Omental fat pad (tissue), 4 donors: ENCODE results near the gene STARD10. TPM values are rescaled to one million over a fixed set of nuclear protein-coding genes. Genes with fewer than 3 reads are reported as not detected.

Experiments
- ATAC-seq: fragments of 150-250 bp; one replicate; pipeline ENCODE4 v1.9.1; 2016; ENCODE audit warnings: mild to moderate bottlenecking, moderate library complexity; ENCODE audit not compliant: low FRiP score
- DNase-seq: peaks from one replicate; pipeline ENCODE4 v3.0.0-alpha.2; 2019; ENCODE audit warnings: low spot score
- total RNA-seq, 4 donors: library from RNA; depleted of rRNA; stranded (reverse); fragments of >200 nt; gene quantifications; one replicate each; pipeline ENCODE4 v1.1.0, GENCODE V29; 2016
- TF ChIP-seq, protein P1 (sequence below), 3 donors: fragments of 450-650 bp; IDR thresholded peaks; one replicate each; pipeline ENCODE4 v1.5.1; 2016 to 2017; ENCODE audit warnings: antibody characterized with exemption in 3 of 3, mild to moderate bottlenecking in 3 of 3, moderate library complexity in 2 of 3

Gene STARD10
- total RNA-seq, 4 donors from 2014 or later, result 10.9 to 20.6 (median 15.4) TPM

DNA sequence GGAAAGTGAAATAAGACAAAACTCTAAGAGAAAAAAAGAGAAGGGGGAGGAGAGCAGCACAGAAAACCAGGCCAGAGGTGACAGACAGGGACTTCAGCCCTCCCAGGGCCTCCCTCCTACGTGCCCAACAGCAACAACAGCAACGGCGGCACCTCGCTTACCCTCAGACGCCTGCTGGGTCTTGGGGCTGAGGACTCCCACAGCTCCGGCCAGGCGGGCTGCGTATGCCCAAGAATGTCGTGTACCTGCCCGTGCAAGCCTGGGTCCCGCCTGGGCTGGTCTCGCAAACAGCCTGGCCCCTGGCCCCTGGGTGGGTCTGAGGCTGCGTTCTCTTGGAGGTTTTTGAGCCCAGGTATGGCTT lies 72.2 kb downstream of the STARD10 start:
- peak; percentile 6 for ATAC-seq
- no peak for DNase-seq

GRCh38 chr11:72721276-72721675 lies 72.6 kb downstream of the STARD10 start:
- TF ChIP-seq, protein P1, sequence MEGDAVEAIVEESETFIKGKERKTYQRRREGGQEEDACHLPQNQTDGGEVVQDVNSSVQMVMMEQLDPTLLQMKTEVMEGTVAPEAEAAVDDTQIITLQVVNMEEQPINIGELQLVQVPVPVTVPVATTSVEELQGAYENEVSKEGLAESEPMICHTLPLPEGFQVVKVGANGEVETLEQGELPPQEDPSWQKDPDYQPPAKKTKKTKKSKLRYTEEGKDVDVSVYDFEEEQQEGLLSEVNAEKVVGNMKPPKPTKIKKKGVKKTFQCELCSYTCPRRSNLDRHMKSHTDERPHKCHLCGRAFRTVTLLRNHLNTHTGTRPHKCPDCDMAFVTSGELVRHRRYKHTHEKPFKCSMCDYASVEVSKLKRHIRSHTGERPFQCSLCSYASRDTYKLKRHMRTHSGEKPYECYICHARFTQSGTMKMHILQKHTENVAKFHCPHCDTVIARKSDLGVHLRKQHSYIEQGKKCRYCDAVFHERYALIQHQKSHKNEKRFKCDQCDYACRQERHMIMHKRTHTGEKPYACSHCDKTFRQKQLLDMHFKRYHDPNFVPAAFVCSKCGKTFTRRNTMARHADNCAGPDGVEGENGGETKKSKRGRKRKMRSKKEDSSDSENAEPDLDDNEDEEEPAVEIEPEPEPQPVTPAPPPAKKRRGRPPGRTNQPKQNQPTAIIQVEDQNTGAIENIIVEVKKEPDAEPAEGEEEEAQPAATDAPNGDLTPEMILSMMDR (IDR thresholded peaks at IDR 0.05), result no peak
- DNase-seq (no peak), ATAC-seq (no peak)

More for the DNA sequence above, 72.2 kb downstream of the STARD10 start:
- TF ChIP-seq, protein P1 (IDR thresholded peaks at IDR 0.05), result no peak

GRCh38 chr11:72720784-72721183 lies 73.1 kb downstream of the STARD10 start:
- ATAC-seq (no peak), DNase-seq (no peak)
- TF ChIP-seq, protein P1 (IDR thresholded peaks at IDR 0.05), result no peak

GRCh38 chr11:72720047-72720446 lies 73.8 kb downstream of the STARD10 start:
- no peak for ATAC-seq
- TF ChIP-seq, protein P1 (IDR thresholded peaks at IDR 0.05), result no peak
- DNase-seq, result no peak

DNA sequence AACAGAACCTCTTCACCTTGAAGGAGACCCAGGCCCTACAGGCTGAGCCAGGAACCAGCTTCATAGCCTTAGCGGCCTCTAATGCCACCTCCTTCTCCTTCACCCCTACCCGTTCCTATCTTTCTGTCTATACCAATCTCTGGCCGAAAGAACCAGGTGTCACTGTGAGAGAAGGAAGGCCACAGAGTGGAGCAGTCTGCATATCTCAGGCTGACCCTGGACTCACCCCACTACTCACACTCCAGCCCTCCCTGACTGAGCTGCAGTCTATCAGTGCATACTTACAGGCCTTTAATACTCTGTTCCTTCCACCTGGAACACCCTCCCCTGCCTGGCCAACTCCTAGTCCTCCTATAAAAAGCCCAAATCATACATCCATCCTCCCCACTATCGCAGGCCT lies 74.3 kb downstream of the STARD10 start:
- ATAC-seq (no peak), DNase-seq (no peak)
- TF ChIP-seq, protein P1 (IDR thresholded peaks at IDR 0.05), result no peak

DNA sequence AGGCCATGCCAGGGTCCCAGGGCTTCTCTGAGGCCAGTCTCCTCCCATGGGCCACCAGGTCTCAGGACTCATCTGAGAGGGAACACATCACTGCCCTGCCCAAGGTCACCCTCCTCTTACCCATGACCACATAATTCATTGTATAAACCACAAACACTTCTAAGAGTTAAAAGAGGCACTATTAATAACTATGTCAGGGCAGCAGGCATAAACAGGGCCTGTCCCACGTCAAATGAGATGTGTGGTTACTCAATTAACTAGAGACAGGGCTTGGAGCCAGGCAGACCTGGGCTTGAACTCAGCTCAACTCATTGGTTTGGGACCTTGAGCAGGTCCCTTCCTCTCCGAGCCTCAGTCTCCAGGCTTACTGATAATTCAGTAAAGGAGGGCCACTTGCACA lies 74.7 kb downstream of the STARD10 start:
- TF ChIP-seq, protein P1 (IDR thresholded peaks at IDR 0.05), result no peak
- ATAC-seq (no peak), DNase-seq (no peak)

- TF ChIP-seq, protein P1 (IDR thresholded peaks at IDR 0.05), result no peak
- ATAC-seq, result no peak
- DNase-seq, result no peak
Measured at GRCh38 chr11:72718101-72718501, 75.7 kb downstream of the STARD10 start.
